Measurements from ENCODE around the gene KIAA1671.
"Not testable (repeated sequence)": the region's sequence is repeated elsewhere in the genome, so short reads cannot be mapped to it uniquely, and the experiment has no call there.

The KIAA1671 gene

GRCh38 chr22:25176175-25176574, 223.7 kb downstream of the KIAA1671 start:
- Histone ChIP-seq H3K4me1 (ENCODE audit: control extremely low read depth in 1 of 4, control insufficient read depth in 4 of 4, insufficient read depth in 4 of 4, low read length in 3 of 4) (no peaks in the 10 kb centered on the region), H3K4me3 (ENCODE audit: control insufficient read depth in 1 of 7, extremely low read depth in 1 of 7, insufficient read depth in 4 of 7, low read depth in 2 of 7, low read length in 6 of 7) (no peak overlapping the region), H3K9me3 (ENCODE audit: control extremely low read depth in 1 of 5, control insufficient read depth in 4 of 5, insufficient read depth in 2 of 5, low read depth in 1 of 5, low read length in 4 of 5) (peaks cover 0 to 12% (median 1%) of the 10 kb centered on the region in 5 experiments), H3K27ac (ENCODE audit: insufficient read depth in 1 of 2, low read depth in 1 of 2, low read length in 2 of 2, poor library complexity in 1 of 2, severe bottlenecking in 2 of 2) (no peak overlapping the region), H3K36me3 (ENCODE audit: control insufficient read depth in 4 of 4, insufficient read depth in 4 of 4, low read length in 3 of 4) (no peaks in the 10 kb centered on the region), H3K27me3 (replicated peaks in 2 of 5; ENCODE audit: control insufficient read depth in 4 of 5, insufficient read depth in 5 of 5, low read length in 4 of 5) (no peaks in the 10 kb centered on the region)
- no peak for DNase-seq
- CTCF ChIA-PET, result interaction anchor here (1.4 kb wide), 1 partner anchor 94 kb away, joined by 6 read pairs; no protein-coding TSS in a partner anchor
- 97% methylated on average over 4 of the region's 6 CpGs for WGBS (ENCODE audit: insufficient coverage)
- POLR2A ChIA-PET, result no interaction called here

GRCh38 chr22:25176799-25177198, 224.3 kb downstream of the KIAA1671 start:
- no peak for DNase-seq
- ChIA-PET CTCF (interaction anchor here (1.4 kb wide), 1 partner anchor 95 kb away, joined by 6 read pairs; no protein-coding TSS in a partner anchor), POLR2A (no interaction called here)
- Histone ChIP-seq H3K27ac (ENCODE audit: insufficient read depth in 1 of 2, low read depth in 1 of 2, low read length in 2 of 2, poor library complexity in 1 of 2, severe bottlenecking in 2 of 2) (no peak overlapping the region), H3K4me3 (ENCODE audit: control insufficient read depth in 1 of 7, extremely low read depth in 1 of 7, insufficient read depth in 4 of 7, low read depth in 2 of 7, low read length in 6 of 7) (no peak overlapping the region), H3K27me3 (replicated peaks in 2 of 5; ENCODE audit: control insufficient read depth in 4 of 5, insufficient read depth in 5 of 5, low read length in 4 of 5) (no peaks in the 10 kb centered on the region), H3K36me3 (ENCODE audit: control insufficient read depth in 4 of 4, insufficient read depth in 4 of 4, low read length in 3 of 4) (no peaks in the 10 kb centered on the region), H3K4me1 (ENCODE audit: control extremely low read depth in 1 of 4, control insufficient read depth in 4 of 4, insufficient read depth in 4 of 4, low read length in 3 of 4) (no peaks in the 10 kb centered on the region), H3K9me3 (ENCODE audit: control extremely low read depth in 1 of 5, control insufficient read depth in 4 of 5, insufficient read depth in 2 of 5, low read depth in 1 of 5, low read length in 4 of 5) (peaks cover 0 to 14% (median 1%) of the 10 kb centered on the region in 5 experiments)
- whole genome bisulfite sequencing (ENCODE audit: insufficient coverage), result no CpG with 5 or more reads among the region's 3 CpGs

DNA sequence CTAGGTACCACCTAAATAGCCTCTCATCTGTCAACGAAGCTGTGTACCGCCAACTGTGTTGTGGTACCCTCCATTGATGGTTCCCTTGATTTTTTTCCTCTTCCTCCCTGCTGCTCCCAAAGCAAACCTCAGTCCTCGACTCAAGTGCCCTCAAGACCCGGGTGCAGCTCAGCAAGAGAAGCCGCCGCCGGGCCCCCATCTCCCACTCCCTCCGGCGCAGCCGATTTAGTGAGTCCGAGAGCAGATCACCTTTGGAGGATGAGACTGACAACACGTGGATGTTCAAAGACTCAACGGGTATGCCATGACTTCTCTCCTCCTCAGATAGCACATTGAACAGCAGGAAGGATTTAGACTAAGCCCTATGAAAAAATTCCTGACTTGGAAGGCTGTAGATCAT, 224.7 kb downstream of the KIAA1671 start:
- CTCF ChIA-PET, result interaction anchor here (1.4 kb wide), 1 partner anchor 96 kb away, joined by 6 read pairs; no protein-coding TSS in a partner anchor
- no peak overlapping the region for H3K4me3 ChIP-seq (ENCODE audit: control insufficient read depth in 1 of 7, extremely low read depth in 1 of 7, insufficient read depth in 4 of 7, low read depth in 2 of 7, low read length in 6 of 7)

DNA sequence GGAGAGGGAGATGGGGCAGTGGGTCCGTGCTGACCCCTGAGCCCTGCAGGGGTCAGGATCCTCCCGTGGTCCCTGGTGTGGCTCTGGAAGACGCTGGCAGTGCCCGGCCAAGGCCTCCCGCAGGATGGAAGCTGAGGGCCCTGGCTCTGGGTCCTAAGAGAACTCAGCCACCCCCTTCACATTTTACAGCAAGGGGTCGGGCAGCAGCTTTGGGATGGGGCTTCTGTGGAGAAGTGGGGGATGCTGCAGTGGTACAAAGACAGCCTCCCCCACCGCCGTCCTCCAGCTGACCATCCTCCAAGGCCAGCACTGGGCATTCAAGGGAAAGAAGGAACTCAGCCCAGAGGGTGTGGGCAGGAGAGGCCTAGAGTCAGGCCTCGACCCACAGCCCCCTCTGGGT, 225.4 kb downstream of the KIAA1671 start:
- POLR2A ChIA-PET, result no interaction called here
- no peak for DNase-seq
- no peaks in the 10 kb centered on the region for H3K36me3 ChIP-seq (ENCODE audit: control insufficient read depth in 4 of 4, insufficient read depth in 4 of 4, low read length in 3 of 4)
- no peak overlapping the region for H3K27ac ChIP-seq (ENCODE audit: insufficient read depth in 1 of 2, low read depth in 1 of 2, low read length in 2 of 2, poor library complexity in 1 of 2, severe bottlenecking in 2 of 2)
- no peaks in the 10 kb centered on the region for H3K4me1 ChIP-seq (ENCODE audit: control extremely low read depth in 1 of 4, control insufficient read depth in 4 of 4, insufficient read depth in 4 of 4, low read length in 3 of 4)
- no peaks in the 10 kb centered on the region for H3K27me3 ChIP-seq (replicated peaks in 2 of 5; ENCODE audit: control insufficient read depth in 4 of 5, insufficient read depth in 5 of 5, low read length in 4 of 5)
- 95% methylated on average over 4 of the region's 9 CpGs for WGBS (ENCODE audit: insufficient coverage)
- CTCF ChIA-PET, result no interaction called here
- H3K9me3 ChIP-seq (ENCODE audit: control extremely low read depth in 1 of 5, control insufficient read depth in 4 of 5, insufficient read depth in 2 of 5, low read depth in 1 of 5, low read length in 4 of 5), result peaks cover 0 to 14% (median 1%) of the 10 kb centered on the region in 5 experiments
- no peak overlapping the region for H3K4me3 ChIP-seq (ENCODE audit: control insufficient read depth in 1 of 7, extremely low read depth in 1 of 7, insufficient read depth in 4 of 7, low read depth in 2 of 7, low read length in 6 of 7)

More for the DNA sequence above, 224.7 kb downstream of the KIAA1671 start:
- DNase-seq, result no peak
- WGBS (ENCODE audit: insufficient coverage), result 96% methylated on average over 13 of the region's 13 CpGs
- no peaks in the 10 kb centered on the region for H3K27me3 ChIP-seq (replicated peaks in 2 of 5; ENCODE audit: control insufficient read depth in 4 of 5, insufficient read depth in 5 of 5, low read length in 4 of 5)
- POLR2A ChIA-PET, result no interaction called here
- no peaks in the 10 kb centered on the region for H3K36me3 ChIP-seq (ENCODE audit: control insufficient read depth in 4 of 4, insufficient read depth in 4 of 4, low read length in 3 of 4)
- H3K9me3 ChIP-seq (ENCODE audit: control extremely low read depth in 1 of 5, control insufficient read depth in 4 of 5, insufficient read depth in 2 of 5, low read depth in 1 of 5, low read length in 4 of 5), result peaks cover 0 to 14% (median 1%) of the 10 kb centered on the region in 5 experiments
- no peak overlapping the region for H3K27ac ChIP-seq (ENCODE audit: insufficient read depth in 1 of 2, low read depth in 1 of 2, low read length in 2 of 2, poor library complexity in 1 of 2, severe bottlenecking in 2 of 2)
- no peaks in the 10 kb centered on the region for H3K4me1 ChIP-seq (ENCODE audit: control extremely low read depth in 1 of 4, control insufficient read depth in 4 of 4, insufficient read depth in 4 of 4, low read length in 3 of 4)

GRCh38 chr22:25178348-25178747, 225.8 kb downstream of the KIAA1671 start:
- POLR2A ChIA-PET, CTCF ChIA-PET: not testable (repeated sequence)

GRCh38 chr22:25178869-25179631, 226.5 kb downstream of the KIAA1671 start:
- DNase-seq; H3K27me3 ChIP-seq (replicated peaks in 2 of 5; ENCODE audit: control insufficient read depth in 4 of 5, insufficient read depth in 5 of 5, low read length in 4 of 5); H3K4me3 ChIP-seq (ENCODE audit: control insufficient read depth in 1 of 7, extremely low read depth in 1 of 7, insufficient read depth in 4 of 7, low read depth in 2 of 7, low read length in 6 of 7); H3K27ac ChIP-seq (ENCODE audit: insufficient read depth in 1 of 2, low read depth in 1 of 2, low read length in 2 of 2, poor library complexity in 1 of 2, severe bottlenecking in 2 of 2); CTCF ChIA-PET; POLR2A ChIA-PET; H3K4me1 ChIP-seq (ENCODE audit: control extremely low read depth in 1 of 4, control insufficient read depth in 4 of 4, insufficient read depth in 4 of 4, low read length in 3 of 4); H3K36me3 ChIP-seq (ENCODE audit: control insufficient read depth in 4 of 4, insufficient read depth in 4 of 4, low read length in 3 of 4): not testable (repeated sequence)
- 94% methylated on average over 34 of the region's 63 CpGs for WGBS (ENCODE audit: insufficient coverage)
- H3K9me3 ChIP-seq (ENCODE audit: control extremely low read depth in 1 of 5, control insufficient read depth in 4 of 5, insufficient read depth in 2 of 5, low read depth in 1 of 5, low read length in 4 of 5), result peaks cover 0 to 14% (median 1%) of the 10 kb centered on the region in 5 experiments

More at GRCh38 chr22:25178348-25178747, 225.8 kb downstream of the KIAA1671 start:
- H3K4me3 ChIP-seq (ENCODE audit: control insufficient read depth in 1 of 7, extremely low read depth in 1 of 7, insufficient read depth in 4 of 7, low read depth in 2 of 7, low read length in 6 of 7); DNase-seq; H3K4me1 ChIP-seq (ENCODE audit: control extremely low read depth in 1 of 4, control insufficient read depth in 4 of 4, insufficient read depth in 4 of 4, low read length in 3 of 4); H3K27ac ChIP-seq (ENCODE audit: insufficient read depth in 1 of 2, low read depth in 1 of 2, low read length in 2 of 2, poor library complexity in 1 of 2, severe bottlenecking in 2 of 2); H3K36me3 ChIP-seq (ENCODE audit: control insufficient read depth in 4 of 4, insufficient read depth in 4 of 4, low read length in 3 of 4); H3K27me3 ChIP-seq (replicated peaks in 2 of 5; ENCODE audit: control insufficient read depth in 4 of 5, insufficient read depth in 5 of 5, low read length in 4 of 5): not testable (repeated sequence)
- WGBS (ENCODE audit: insufficient coverage), result 89% methylated on average over 6 of the region's 6 CpGs
- H3K9me3 ChIP-seq (ENCODE audit: control extremely low read depth in 1 of 5, control insufficient read depth in 4 of 5, insufficient read depth in 2 of 5, low read depth in 1 of 5, low read length in 4 of 5), result peaks cover 0 to 14% (median 1%) of the 10 kb centered on the region in 5 experiments

Data from common myeloid progenitor, CD34-positive (primary cell).